ENCODE results near the gene TRIM16.
"Not testable (repeated sequence)": the region's sequence is repeated elsewhere in the genome, so short reads cannot be mapped to it uniquely, and the experiment has no call there.

GRCh38 chr17:15581462-15581861, 102.6 kb downstream of the TRIM16 start:
- not testable (repeated sequence) for TF ChIP-seq CTCF, POLR2A (IDR thresholded peaks at IDR 0.05)
